ENCODE measurements around the gene SOWAHC. TPM values are rescaled to one million over a fixed set of nuclear protein-coding genes. Genes with fewer than 3 reads are reported as not detected.
"Not testable (repeated sequence)": the region's sequence is repeated elsewhere in the genome, so short reads cannot be mapped to it uniquely, and the experiment has no call there.

SOWAHC gene
- total and polyA plus RNA-seq, 3 experiments from 2014 or later, result 0.11 to 0.40 (median 0.15) TPM

DNA sequence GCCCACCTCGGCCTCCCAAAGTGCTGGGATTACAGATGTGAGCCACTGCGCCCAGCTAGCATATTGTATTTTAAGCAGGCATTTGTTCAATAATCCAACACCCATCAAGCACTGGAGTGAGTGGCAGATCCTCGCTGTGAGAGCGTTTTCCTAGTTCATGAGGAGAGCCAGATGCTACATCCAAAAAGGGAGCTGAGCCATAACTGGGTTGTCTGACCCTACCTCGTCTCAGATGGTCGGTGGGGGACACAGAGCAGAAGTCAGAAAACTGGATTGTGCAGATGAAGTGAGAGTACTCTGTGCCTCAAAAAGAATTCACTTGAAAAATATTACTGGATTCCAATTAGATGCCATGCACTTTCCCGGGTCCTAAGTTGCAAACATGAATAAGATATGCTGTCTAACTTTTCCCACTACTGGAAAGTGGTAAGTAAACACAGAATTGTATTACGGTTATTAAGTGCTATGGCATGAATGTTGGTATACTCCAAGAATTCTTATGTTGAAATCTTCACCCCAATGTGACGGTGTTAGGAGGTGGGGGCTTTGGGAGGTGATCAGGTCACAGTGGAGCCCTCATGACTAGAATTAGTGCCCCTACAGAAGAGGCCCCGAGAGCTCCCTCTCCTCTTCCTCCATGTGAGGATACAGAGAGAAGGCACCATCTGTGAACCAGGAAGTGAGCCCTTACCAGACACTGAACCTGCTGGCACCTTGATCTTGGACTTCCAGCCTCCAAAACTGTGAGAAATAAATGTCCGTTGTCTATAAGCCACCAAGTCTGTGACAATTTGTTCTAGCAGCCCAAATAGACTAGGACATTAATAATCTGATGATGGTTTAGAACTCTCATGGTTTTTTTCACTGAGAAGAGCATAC is 21.5 kb downstream of the SOWAHC start:
- no peaks in the 10 kb centered on the region for H3K27me3 ChIP-seq (ENCODE audit: insufficient read depth, low read length, poor library complexity, severe bottlenecking)
- no peak overlapping the region for H3K4me3 ChIP-seq (ENCODE audit: low read length)
- DNase-seq, result no peak
- no peak overlapping the region for H3K27ac ChIP-seq (ENCODE audit: low read depth, low read length)
- H3K9me3 Mint-ChIP-seq, result no peaks in the 10 kb centered on the region
- no peak overlapping the region for H3K27ac Mint-ChIP-seq
- H3K9me3 ChIP-seq (ENCODE audit: low read length), result no peaks in the 10 kb centered on the region
- H3K36me3 Mint-ChIP-seq, result no peaks in the 10 kb centered on the region
- H3K4me3 Mint-ChIP-seq, result no peak overlapping the region
- no peaks in the 10 kb centered on the region for H3K36me3 ChIP-seq (ENCODE audit: insufficient read depth, low read length)
- no peaks in the 10 kb centered on the region for H3K4me1 ChIP-seq (ENCODE audit: insufficient read depth, low read length)
- ChIA-PET POLR2A (no interaction called here), CTCF (no interaction called here)
- H3K4me1 Mint-ChIP-seq, result peaks cover 0 to 9% (median 4%) of the 10 kb centered on the region in 3 donors
- peaks cover 0 to 8% of the 10 kb centered on the region in 2 donors for H3K27me3 Mint-ChIP-seq

DNA sequence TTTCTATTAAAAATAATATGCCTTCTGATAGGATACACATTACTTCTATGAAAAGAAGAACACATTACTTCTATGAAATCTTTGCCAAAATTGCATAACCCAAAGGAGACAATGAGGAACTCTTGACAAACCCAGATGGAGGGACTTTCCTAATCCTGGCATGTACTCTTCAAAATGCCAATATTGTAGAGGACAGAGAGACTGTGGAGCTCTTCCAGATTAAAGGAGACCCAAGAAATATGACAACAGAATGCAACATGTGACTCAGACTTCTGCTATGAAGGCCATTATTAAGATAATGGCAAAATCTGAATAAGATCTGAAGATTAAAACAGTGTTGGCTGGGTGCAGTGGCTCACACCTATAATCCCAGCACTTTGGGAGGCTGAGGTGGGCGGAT is 22.2 kb downstream of the SOWAHC start:
- no peak overlapping the region for H3K27ac ChIP-seq (ENCODE audit: low read depth, low read length)
- Mint-ChIP-seq H3K4me3 (no peak overlapping the region), H3K36me3 (no peaks in the 10 kb centered on the region), H3K4me1 (peaks cover 0 to 9% (median 4%) of the 10 kb centered on the region in 3 donors), H3K27ac (no peak overlapping the region), H3K27me3 (peaks cover 0 to 8% of the 10 kb centered on the region in 2 donors), H3K9me3 (no peaks in the 10 kb centered on the region)
- POLR2A ChIA-PET, result no interaction called here
- no peaks in the 10 kb centered on the region for H3K9me3 ChIP-seq (ENCODE audit: low read length)
- no peaks in the 10 kb centered on the region for H3K4me1 ChIP-seq (ENCODE audit: insufficient read depth, low read length)
- H3K36me3 ChIP-seq (ENCODE audit: insufficient read depth, low read length), result no peaks in the 10 kb centered on the region
- no peaks in the 10 kb centered on the region for H3K27me3 ChIP-seq (ENCODE audit: insufficient read depth, low read length, poor library complexity, severe bottlenecking)
- H3K4me3 ChIP-seq (ENCODE audit: low read length), result no peak overlapping the region
- DNase-seq, result no peak
- CTCF ChIA-PET, result no interaction called here

DNA sequence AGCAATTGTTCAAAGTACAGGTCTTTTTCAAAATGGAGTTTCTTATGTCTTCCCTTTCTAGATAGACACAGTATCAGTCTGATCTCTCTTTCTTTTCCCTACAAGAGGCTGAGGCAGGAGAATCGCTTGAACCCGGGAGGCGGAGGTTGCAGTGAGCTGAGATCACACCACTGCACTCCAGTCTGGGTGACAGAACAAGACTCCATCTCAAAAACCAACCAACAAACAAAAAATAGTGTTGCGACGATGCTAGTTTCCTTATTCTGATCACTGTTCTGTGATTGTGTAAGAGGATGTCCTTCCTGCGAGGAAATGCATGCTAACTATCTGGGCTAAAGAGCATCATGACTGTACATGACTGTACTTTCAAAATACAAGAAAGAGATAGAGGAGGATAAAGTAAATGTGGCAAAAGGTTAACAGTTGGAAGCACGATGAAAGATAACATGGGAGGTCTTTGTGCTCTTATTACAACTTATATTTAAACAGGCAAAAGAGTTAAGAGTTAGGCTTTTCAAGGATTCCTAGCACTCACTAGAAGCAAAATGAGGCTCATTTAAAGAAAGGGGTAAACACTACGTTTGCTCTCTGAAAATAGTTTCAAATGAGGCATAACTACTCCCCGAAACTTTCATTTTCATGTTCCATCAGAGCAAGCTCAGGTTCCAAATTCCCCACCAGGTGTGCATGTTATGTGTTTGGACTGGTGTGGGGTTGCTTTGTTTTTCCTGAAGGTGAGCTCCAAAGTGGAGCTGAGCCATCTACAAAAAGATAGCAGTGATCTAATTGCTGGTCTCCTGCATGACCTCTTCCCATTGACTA is 23.8 kb downstream of the SOWAHC start:
- H3K9me3 ChIP-seq (ENCODE audit: low read length), result no peaks in the 10 kb centered on the region
- H3K27me3 Mint-ChIP-seq, result peaks cover 0 to 4% of the 10 kb centered on the region in 2 donors
- POLR2A ChIA-PET, result no interaction called here
- H3K27ac Mint-ChIP-seq, result peak overlapping the region in 1 of 8 donors; percentile 3
- no peaks in the 10 kb centered on the region for H3K36me3 Mint-ChIP-seq
- H3K27ac ChIP-seq (ENCODE audit: low read depth, low read length), result no peak overlapping the region
- H3K36me3 ChIP-seq (ENCODE audit: insufficient read depth, low read length), result no peaks in the 10 kb centered on the region
- no peak overlapping the region for H3K4me3 Mint-ChIP-seq
- CTCF ChIA-PET, result no interaction called here
- H3K9me3 Mint-ChIP-seq, result no peaks in the 10 kb centered on the region
- peaks cover 0 to 9% (median 4%) of the 10 kb centered on the region in 3 donors for H3K4me1 Mint-ChIP-seq
- H3K4me3 ChIP-seq (ENCODE audit: low read length), result no peak overlapping the region
- no peaks in the 10 kb centered on the region for H3K27me3 ChIP-seq (ENCODE audit: insufficient read depth, low read length, poor library complexity, severe bottlenecking)
- H3K4me1 ChIP-seq (ENCODE audit: insufficient read depth, low read length), result no peaks in the 10 kb centered on the region
- no peak for DNase-seq

DNA sequence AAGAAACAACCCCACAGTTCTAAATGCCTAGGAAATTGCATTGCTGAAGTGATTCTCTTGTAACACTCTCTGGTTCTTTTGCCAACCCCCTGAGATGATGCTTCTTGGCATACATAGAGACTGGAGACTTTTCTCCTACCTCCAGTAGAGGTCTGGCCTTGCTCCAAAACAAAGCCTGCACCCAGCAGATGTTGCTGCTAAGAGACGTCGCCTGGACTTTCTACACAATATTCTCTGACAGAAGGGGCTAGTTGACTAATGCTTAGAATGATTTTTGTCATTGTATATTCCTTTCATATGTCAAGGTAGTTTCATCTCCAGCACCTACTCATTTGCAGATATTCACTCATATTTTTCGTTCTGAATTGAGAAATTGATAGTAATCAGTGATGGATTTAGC is 24.6 kb downstream of the SOWAHC start:
- H3K27ac ChIP-seq (ENCODE audit: low read depth, low read length), result no peak overlapping the region
- no peak overlapping the region for H3K4me3 Mint-ChIP-seq
- no peaks in the 10 kb centered on the region for H3K27me3 ChIP-seq (ENCODE audit: insufficient read depth, low read length, poor library complexity, severe bottlenecking)
- peaks cover 0 to 4% of the 10 kb centered on the region in 2 donors for H3K27me3 Mint-ChIP-seq
- no peaks in the 10 kb centered on the region for H3K9me3 ChIP-seq (ENCODE audit: low read length)
- peaks cover 0 to 5% (median 4%) of the 10 kb centered on the region in 3 donors for H3K4me1 Mint-ChIP-seq
- no peaks in the 10 kb centered on the region for H3K4me1 ChIP-seq (ENCODE audit: insufficient read depth, low read length)
- no peak for DNase-seq
- H3K36me3 Mint-ChIP-seq, result no peaks in the 10 kb centered on the region
- no peaks in the 10 kb centered on the region for H3K9me3 Mint-ChIP-seq
- no peaks in the 10 kb centered on the region for H3K36me3 ChIP-seq (ENCODE audit: insufficient read depth, low read length)
- no peak overlapping the region for H3K4me3 ChIP-seq (ENCODE audit: low read length)
- H3K27ac Mint-ChIP-seq, result no peak overlapping the region
- CTCF ChIA-PET, result no interaction called here
- POLR2A ChIA-PET, result no interaction called here

DNA sequence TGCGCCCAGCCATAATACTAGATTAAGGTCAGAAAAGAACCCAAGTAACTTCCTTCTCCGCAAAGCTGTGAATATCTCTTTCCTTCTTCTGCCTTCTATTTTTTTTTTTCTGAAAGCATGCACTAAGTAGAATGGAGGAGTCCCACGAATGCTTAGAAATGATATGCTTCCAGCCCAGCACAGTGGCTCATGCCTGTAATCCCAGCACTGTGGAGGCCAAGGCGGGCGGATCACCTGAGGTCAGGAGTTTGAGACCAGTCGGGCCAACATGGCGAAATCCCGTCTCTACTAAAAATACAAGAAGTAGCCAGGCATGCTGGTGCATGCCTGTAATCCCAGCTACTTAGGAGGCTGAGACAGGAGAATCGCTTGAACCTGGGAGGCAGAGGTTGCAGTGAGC is 25.8 kb downstream of the SOWAHC start:
- POLR2A ChIA-PET; H3K9me3 Mint-ChIP-seq; H3K27me3 ChIP-seq (ENCODE audit: insufficient read depth, low read length, poor library complexity, severe bottlenecking); H3K36me3 Mint-ChIP-seq; H3K9me3 ChIP-seq (ENCODE audit: low read length); H3K4me3 ChIP-seq (ENCODE audit: low read length); CTCF ChIA-PET; H3K4me3 Mint-ChIP-seq; H3K4me1 ChIP-seq (ENCODE audit: insufficient read depth, low read length); H3K36me3 ChIP-seq (ENCODE audit: insufficient read depth, low read length); H3K27ac Mint-ChIP-seq; H3K27ac ChIP-seq (ENCODE audit: low read depth, low read length); H3K4me1 Mint-ChIP-seq; DNase-seq; H3K27me3 Mint-ChIP-seq: not testable (repeated sequence)

DNA sequence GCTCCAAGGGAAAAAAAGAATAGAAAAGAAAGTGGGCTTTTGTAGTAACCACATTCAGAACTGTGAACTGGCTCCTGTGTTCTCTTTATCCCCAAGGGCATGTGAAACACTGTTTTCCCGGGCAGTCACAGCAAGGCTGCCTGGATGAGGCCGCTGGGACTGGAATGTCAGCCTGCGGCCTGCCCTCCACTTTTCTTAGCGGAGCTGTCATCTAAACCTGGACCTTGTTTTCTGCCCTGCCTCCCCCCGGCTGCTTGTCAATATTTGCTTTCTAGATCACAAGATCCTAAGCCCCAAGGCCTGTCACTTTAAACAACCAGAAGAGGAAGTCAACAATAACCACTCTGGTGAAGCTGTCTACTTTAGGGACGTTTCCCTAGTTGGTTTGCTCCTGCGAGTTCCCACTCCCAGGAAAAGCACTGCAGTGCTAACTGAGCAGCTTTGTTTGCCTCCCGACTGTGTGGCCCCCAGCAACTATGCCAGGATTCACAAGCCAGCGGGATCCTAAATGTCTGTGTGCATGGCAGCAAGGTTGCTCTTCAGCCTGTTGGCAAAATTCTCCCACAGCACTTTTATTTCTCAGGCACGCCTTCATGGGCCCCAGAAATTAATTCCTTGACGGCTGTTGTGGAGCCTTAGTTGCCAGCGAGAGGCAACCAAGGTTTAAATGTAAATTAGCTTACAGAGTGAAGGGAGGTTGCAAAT is 30.6 kb downstream of the SOWAHC start:
- H3K4me1 ChIP-seq (ENCODE audit: insufficient read depth, low read length), result no peaks in the 10 kb centered on the region
- no peak overlapping the region for H3K27ac Mint-ChIP-seq
- peaks cover 7 to 8% of the 10 kb centered on the region in 2 donors for H3K27me3 Mint-ChIP-seq
- ChIA-PET CTCF (no interaction called here), POLR2A (no interaction called here)
- no peaks in the 10 kb centered on the region for H3K9me3 Mint-ChIP-seq
- DNase-seq, result no peak
- no peaks in the 10 kb centered on the region for H3K9me3 ChIP-seq (ENCODE audit: low read length)
- H3K4me3 Mint-ChIP-seq, result no peak overlapping the region
- H3K27me3 ChIP-seq (ENCODE audit: insufficient read depth, low read length, poor library complexity, severe bottlenecking), result no peaks in the 10 kb centered on the region
- H3K4me1 Mint-ChIP-seq, result no peaks in the 10 kb centered on the region
- H3K4me3 ChIP-seq (ENCODE audit: low read length), result no peak overlapping the region
- no peaks in the 10 kb centered on the region for H3K36me3 ChIP-seq (ENCODE audit: insufficient read depth, low read length)
- no peak overlapping the region for H3K27ac ChIP-seq (ENCODE audit: low read depth, low read length)
- no peaks in the 10 kb centered on the region for H3K36me3 Mint-ChIP-seq

DNA sequence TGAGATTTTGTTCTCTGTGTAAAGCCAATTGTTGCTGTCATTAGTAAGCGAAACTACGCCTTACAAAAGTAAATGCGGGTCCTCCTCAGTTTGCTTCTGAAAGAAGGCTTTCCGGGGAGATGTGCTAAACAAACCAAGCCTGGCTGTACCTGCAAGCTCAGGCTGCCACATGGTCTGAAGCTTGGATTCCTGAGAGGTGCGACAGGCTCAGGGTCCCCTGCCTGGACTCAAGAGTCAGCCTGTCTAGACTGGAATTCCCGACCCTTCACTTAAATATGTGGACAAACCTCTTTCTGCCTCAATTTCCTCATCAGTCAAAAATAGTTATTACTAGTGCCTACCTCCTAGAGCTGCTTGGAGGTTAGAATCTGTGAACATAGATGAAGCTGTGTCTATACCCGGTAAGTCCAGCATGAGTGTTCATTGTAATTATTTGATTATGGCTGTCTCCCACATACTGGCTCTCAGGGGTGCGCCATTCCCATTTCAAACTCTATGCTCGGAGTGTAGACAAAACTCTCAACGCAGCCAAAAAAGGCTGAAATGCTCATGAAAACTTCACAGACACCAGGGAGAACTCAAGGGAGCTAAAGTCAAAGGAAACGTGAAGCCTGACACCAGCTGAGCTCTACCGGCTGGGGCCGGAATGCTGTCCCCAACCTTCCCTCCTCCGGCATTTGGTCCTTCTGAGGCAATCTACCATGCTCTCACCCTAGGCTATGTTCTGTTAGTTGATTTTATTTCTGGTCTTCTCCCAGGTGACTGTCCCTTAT is 31.4 kb downstream of the SOWAHC start:
- POLR2A ChIA-PET, result no interaction called here
- no peak overlapping the region for H3K27ac Mint-ChIP-seq
- Histone ChIP-seq H3K4me3 (ENCODE audit: low read length) (no peak overlapping the region), H3K36me3 (ENCODE audit: insufficient read depth, low read length) (no peaks in the 10 kb centered on the region), H3K9me3 (ENCODE audit: low read length) (no peaks in the 10 kb centered on the region), H3K27me3 (ENCODE audit: insufficient read depth, low read length, poor library complexity, severe bottlenecking) (no peaks in the 10 kb centered on the region), H3K27ac (ENCODE audit: low read depth, low read length) (no peak overlapping the region), H3K4me1 (ENCODE audit: insufficient read depth, low read length) (no peaks in the 10 kb centered on the region)
- H3K4me1 Mint-ChIP-seq, result no peaks in the 10 kb centered on the region
- no peak for DNase-seq
- peaks cover 9 to 12% of the 10 kb centered on the region in 2 donors for H3K27me3 Mint-ChIP-seq
- H3K36me3 Mint-ChIP-seq, result no peaks in the 10 kb centered on the region
- CTCF ChIA-PET, result no interaction called here
- no peak overlapping the region for H3K4me3 Mint-ChIP-seq
- no peaks in the 10 kb centered on the region for H3K9me3 Mint-ChIP-seq
